DMS53 treated with DMSO at 0.1 percent for 48 hours (cell line): ENCODE data around the gene CDC14A.

Experiments used
- DNase-seq: peaks from one replicate; lab custom pipeline; 2025; ENCODE audit not compliant: unreplicated experiment; lab: John Stamatoyannopoulos, UW

Gene CDC14A

GRCh38 chr1:100524355-100524754, 172.0 kb downstream of the CDC14A start:
- DNase-seq, result no peak

GRCh38 chr1:100526894-100527293, 174.6 kb downstream of the CDC14A start:
- DNase-seq, result no peak

- DNase-seq, result no peak
These were observed 176.6 kb downstream of the CDC14A start for GRCh38 chr1:100528871-100529270.

- no peak for DNase-seq
These were observed 177.8 kb downstream of the CDC14A start for GRCh38 chr1:100530141-100530540.

DNA sequence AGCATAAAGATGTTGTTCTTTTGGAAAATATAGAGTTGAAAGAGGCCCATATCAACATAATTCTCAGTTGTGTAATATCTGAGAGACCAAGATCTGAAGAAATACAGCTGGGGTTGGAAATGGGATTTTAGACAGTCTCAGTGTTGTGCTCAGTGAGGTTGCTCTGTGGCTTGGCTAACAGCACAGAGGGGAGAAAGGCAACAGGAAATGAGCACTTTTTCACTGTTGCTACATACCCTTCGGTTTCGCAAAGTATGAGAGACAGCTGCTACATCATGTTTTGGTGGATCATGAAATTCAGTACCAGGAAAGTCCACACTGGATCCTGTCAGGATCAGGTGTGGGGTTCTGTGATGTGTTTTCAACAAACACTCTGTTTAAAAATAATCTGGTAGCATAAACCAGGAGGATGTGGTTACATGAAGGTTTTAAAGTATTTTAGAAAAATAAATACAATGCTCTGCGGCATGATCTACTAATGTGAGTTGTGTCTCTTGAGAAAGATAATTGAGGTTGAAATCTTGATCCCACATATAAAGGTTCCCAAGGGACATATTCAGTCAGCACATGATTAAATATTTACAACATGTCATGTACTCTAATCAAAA, 178.7 kb downstream of the CDC14A start:
- DNase-seq, result no peak

GRCh38 chr1:100532645-100533044, 180.3 kb downstream of the CDC14A start:
- DNase-seq, result no peak

GRCh38 chr1:100535264-100535663, 183.0 kb downstream of the CDC14A start:
- no peak for DNase-seq

DNA sequence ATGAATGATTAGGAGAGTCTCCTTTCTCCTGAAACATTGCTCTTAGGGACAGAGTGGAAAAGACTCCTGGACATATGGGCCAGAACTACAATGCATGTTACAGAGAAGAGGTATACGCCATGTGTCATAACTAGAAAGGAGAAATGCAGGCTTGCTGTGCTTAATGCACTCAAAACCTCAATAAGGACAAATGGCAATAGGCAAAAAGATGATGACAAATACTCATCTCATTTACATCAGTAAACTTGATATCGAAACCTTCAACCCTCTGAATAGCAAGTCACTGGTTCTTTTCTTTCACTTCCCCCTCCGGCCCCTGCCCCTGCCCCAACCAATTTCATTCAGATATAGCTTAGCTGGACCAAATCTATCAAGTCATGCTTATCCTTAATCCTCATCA, 183.7 kb downstream of the CDC14A start:
- DNase-seq, result no peak

DNA sequence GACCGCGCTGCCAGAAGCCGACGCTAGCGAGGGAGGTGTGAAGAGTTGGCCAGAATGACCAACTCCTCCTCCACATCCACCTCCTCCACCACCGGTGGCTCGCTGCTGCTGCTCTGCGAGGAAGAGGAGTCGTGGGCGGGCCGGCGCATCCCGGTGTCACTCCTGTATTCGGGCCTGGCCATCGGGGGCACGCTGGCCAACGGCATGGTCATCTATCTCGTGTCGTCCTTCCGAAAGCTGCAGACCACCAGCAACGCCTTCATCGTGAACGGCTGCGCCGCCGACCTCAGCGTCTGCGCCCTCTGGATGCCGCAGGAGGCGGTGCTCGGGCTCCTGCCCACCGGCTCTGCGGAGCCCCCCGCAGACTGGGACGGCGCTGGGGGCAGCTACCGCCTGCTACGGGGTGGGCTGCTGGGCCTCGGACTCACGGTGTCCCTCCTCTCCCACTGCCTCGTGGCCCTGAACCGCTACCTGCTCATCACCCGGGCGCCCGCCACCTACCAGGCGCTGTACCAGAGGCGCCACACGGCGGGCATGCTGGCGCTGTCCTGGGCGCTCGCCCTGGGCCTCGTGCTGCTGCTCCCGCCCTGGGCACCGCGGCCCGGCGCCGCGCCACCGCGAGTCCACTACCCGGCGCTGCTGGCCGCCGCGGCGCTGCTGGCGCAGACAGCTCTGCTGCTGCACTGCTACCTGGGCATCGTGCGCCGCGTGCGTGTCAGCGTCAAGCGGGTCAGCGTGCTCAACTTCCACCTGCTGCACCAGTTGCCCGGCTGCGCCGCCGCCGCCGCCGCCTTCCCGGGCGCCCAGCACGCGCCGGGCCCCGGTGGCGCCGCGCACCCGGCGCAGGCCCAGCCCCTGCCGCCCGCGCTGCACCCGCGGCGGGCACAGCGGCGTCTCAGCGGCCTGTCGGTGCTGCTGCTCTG, 186.9 kb downstream of the CDC14A start:
- DNase-seq, result peak; percentile 58

DNA sequence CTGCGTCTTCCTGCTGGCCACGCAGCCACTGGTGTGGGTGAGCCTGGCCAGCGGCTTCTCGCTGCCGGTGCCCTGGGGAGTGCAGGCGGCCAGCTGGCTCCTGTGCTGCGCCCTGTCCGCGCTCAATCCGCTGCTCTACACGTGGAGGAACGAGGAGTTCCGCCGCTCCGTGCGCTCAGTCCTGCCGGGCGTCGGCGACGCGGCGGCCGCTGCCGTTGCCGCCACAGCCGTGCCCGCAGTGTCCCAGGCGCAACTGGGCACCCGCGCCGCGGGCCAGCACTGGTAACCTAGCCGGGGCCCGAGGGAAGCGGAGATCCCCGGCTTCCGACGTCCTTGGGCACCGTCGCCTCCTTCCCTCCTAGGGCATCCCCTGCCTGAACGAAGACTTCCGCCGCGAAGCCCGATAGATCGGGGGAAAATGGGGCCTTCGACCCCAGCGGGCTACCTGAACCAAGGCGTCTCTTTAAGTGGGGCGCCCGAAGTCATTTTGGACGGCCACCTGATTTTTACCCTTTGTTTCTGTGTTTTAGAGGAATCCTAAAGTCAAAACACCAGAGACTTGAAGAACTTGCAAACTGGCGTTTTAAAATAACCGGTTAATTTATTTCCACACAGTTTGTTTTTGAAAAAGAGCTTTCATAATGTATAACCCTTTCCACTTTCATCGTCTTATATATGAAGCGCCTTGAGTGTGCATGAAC, 187.7 kb downstream of the CDC14A start:
- DNase-seq, result peak; percentile 58

DNA sequence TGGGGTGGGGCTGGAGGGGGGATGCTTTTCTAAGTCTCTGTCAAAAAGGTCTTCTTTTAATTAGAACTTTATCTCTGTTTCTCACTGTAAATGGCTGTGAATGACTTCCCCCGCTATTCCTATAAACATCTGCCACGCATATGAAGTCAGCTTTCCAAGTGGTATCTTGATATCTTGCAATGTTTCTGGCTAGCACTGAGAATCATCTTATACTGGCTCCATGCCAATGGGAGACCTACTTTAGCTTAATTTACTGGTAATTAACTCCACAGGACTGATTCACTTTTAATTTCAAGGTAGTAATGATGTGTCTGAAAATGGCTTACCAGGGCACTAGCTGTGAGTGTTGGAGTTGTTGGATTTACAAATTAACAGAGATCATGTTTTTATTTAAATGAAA, 190.0 kb downstream of the CDC14A start:
- no peak for DNase-seq

GRCh38 chr1:100543640-100544039, 191.3 kb downstream of the CDC14A start:
- peak; percentile 80 for DNase-seq

DNA sequence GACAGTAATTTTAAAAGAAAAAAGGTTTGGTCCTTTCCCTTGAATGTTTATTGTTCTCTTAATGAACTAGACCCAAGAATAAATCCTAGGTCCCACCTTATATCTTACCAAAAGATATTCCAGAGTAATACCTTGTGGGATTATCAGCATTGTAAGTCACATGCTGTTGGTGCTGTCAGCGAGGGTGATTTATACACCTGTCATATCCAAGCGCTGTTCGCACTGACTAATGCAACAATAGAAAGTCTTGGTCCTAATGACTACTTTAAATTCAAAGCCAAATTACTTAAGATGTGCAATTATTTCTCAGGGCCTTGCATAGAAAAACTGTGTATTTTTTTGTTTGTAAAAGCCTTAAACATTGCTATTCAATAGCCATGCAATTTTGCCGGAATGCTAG, 192.5 kb downstream of the CDC14A start:
- DNase-seq, result no peak

DNA sequence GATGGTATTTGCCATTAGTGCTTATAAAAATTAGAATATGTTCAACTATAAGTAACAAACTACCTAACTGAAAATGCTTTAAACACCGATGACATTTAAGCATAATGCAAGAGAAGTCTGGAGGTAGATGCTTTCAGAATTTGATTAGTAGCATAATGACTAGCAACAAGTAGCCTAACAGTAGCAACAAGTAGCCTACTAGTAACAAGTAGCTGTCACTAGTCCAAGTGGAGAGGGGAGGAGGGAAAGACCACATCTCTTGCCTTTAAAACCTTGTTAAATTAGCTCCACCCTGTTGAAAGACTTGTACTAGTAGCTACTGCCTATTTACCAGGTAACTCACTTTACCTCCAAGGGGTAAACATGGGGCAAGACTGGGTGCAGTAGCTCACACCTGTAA, 193.5 kb downstream of the CDC14A start:
- no peak for DNase-seq

DNA sequence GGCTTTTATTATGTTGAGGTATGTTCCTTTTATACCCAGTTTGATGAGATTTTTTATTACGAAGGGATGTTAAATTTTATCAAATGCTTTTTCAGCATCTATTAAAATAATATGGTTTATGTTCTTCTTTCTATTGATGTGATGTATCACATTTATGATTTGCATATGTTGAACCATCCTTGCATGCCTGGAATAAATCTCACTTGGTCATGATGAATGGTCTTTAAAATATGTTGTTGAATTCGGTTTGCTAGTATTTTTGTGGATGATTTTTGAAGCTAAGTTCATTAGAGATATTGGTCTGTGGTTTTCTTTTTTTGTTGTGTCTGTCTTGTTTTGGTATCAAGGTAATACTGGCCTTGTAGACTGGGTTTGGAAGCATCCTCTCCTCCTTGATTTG, 199.7 kb downstream of the CDC14A start:
- no peak for DNase-seq

GRCh38 chr1:100552922-100553321, 200.6 kb downstream of the CDC14A start:
- DNase-seq, result no peak

- no peak for DNase-seq
These were observed 203.9 kb downstream of the CDC14A start for GRCh38 chr1:100556181-100556580.

DNA sequence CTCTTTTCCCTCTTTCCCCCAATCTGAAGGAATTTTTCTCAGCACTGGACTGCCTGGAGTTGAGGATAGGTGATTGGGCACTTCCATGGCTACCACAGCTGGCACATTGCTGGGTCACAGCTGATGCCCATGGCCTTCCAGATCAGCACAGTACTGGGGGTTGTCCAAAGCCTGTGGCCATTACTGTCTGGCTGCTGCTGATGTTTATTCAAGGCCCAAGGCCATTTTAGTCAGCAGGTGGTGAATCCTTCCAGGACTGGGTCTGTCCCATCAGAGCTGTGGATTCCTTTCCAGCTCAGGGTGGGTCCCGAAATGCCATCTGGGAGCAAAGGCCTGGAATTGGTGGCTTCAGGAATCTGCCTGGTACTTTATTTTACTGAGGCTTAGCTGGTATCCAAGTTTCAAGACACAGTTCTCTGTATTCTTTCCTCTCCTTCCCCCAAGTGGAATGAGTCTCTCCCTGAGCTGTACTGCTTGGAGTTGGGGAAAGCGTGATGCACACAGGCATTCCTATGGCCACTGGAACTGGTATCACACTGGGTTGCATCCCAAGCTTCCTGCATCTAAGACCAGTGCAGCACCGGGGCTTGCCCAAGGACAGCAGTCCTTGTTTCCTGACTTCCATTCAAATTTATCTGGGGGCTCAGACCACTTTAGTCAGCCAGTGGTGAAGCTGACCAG, 204.8 kb downstream of the CDC14A start:
- DNase-seq, result no peak

DNA sequence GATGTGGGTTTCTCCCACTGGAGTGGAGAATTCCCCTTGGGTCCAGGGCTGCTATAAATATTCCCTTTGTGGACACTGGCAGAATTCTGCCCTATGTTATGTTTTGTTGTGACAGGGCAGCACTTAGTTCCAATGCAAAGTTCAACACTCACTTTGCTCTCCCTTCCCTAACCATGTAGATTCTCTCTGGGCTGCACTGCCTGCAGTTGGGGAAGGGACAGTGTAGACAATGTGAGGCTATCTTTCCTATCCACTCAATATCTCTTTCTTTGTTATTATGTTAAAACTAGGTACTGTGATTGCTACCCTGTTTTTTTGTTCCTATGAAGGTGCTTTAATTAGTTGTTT, 205.3 kb downstream of the CDC14A start:
- no peak for DNase-seq

GRCh38 chr1:100565533-100565932, 213.2 kb downstream of the CDC14A start:
- DNase-seq, result no peak

DNA sequence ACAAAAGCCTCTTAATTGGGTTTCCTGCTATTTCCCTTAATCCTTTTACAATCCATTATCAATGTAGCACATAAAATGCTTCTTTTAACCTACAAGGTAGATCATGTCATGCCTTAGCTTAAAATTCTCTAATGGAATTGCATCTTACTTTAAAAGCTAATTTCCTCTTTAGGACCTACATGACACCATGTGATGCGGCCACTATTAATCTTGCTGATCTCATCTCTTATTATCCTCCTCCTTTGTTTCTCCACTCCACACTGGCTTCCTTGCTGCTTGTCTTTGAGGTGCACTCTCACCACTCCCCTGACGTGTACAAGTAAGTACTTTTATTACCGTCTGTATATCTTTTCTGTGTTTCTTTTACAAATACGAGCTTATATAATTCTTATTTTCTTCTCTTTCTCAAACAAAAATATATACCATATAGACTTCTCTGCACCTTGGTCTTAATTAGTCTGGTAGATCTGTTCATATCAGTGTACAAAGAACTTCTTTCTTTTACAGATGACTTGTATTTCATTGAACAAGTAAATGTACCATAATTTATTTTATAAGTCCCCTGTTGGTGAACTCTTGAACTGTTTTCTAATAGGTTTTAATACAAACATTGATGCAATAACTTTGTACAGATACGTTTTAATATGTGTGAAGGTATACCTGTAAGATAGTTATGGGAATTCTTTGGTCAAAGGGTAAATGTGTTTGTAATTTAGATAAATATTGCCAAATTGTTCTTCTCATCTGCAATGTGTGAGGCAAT, 213.8 kb downstream of the CDC14A start:
- DNase-seq, result no peak
